ENCODE measurements around the gene FASTK. TPM values are rescaled to one million over a fixed set of nuclear protein-coding genes. Genes with fewer than 3 reads are reported as not detected.

The FASTK gene
- total RNA-seq, 1 experiment from 2014 or later: 86.4 TPM

DNA sequence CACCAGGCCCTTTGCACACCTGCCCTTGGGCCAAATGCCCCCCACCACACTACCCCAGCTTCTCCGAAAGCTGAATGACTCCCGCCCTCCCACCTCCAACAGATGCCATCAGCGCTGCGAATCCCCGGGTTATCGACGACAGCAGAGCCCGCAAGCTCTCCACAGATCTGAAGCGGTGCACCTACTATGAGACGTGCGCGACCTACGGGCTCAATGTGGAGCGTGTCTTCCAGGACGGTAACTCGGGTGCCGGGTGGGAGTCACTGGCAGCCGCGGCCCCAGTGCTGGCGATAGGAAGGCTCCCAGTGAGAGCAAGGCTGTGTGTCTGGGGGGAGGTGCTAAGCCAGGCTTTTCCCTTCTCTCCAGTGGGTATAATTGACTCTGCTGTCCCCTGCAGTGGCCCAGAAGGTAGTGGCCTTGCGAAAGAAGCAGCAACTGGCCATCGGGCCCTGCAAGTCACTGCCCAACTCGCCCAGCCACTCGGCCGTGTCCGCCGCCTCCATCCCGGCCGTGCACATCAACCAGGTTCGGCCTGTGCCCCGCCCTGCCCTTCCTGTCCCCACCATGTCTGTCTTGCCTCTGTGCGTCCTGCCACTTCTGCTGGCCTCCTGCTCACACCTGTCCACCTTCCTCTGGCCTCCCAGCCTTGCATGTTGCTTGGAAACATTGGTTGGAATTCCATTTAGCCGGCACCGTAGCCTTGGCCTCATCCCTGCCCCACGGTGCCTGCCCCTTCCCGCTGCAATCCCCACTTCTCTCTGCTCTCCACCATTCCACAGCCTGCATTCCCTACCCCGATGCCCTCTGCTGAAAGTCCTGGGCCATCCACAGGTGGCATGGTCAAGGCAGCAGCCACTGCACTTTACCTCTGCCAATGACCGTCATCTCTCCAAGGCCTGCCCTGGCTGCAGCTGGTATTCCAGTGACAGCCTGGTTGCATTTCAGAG lies 37.8 kb upstream of the FASTK start:
- H3K27me3 ChIP-seq (ENCODE audit: insufficient read depth, low read length): no peaks in the 10 kb centered on the region
- POLR2A ChIA-PET: interaction anchor here (0.5 kb wide), 1 partner anchor 22 kb away, joined by 4 read pairs; no protein-coding TSS in a partner anchor
- intact Hi-C loops (cut with micrococcal nuclease): no loop called here
- no peaks in the 10 kb centered on the region for H3K9me3 ChIP-seq (ENCODE audit: control insufficient read depth in 1 of 2, insufficient read depth in 1 of 2, low read depth in 1 of 2, low read length in 2 of 2)
- H2AFZ ChIP-seq (ENCODE audit: low read depth, low read length, poor library complexity, severe bottlenecking): no peak overlapping the region
- CTCF ChIA-PET: interaction anchor here (1.3 kb wide), 1 partner anchor 90 kb away, joined by 3 read pairs; the partner anchor contains the start of gene ABCB8
- no peaks in the 10 kb centered on the region for H3K9me2 ChIP-seq (ENCODE audit: insufficient read depth)
- ATAC-seq (no peak), DNase-seq (ENCODE audit: low read depth, low spot score) (no peak)
- H3K36me3 ChIP-seq (ENCODE audit: control insufficient read depth in 1 of 2, insufficient read depth in 2 of 2, low read length in 2 of 2): peaks cover 4 to 24% of the 10 kb centered on the region in 2 experiments; a peak in 3 of 4 replicates
- H3K79me2 ChIP-seq (ENCODE audit: insufficient read depth, low read length): peaks cover 40% of the 10 kb centered on the region
- TF ChIP-seq SRF (IDR thresholded peaks at IDR 0.05; ENCODE audit: low read depth): no peak
- TF ChIP-seq, protein P1, sequence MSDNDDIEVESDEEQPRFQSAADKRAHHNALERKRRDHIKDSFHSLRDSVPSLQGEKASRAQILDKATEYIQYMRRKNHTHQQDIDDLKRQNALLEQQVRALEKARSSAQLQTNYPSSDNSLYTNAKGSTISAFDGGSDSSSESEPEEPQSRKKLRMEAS (IDR thresholded peaks at IDR 0.05): no peak
- TF ChIP-seq POLR2AphosphoS5 (IDR thresholded peaks at IDR 0.05; ENCODE audit: low read depth, low read length): no peak
- no peak for TF ChIP-seq REST (IDR thresholded peaks at IDR 0.05; ENCODE audit: low read depth)
- no peak for TF ChIP-seq EZH2phosphoT487 (IDR thresholded peaks at IDR 0.05; ENCODE audit: borderline replicate concordance)
- no peak for TF ChIP-seq ZNF274 (IDR thresholded peaks at IDR 0.05; ENCODE audit: low read depth, low read length)
- no peak for TF ChIP-seq SP1 (IDR thresholded peaks at IDR 0.05; ENCODE audit: low read depth)
- H3K27ac ChIP-seq (ENCODE audit: low read depth, low read length): no peak overlapping the region
- BruUV-seq (replicated peaks): no TSS peak
- H3K4me2 ChIP-seq (ENCODE audit: low read length): no peak overlapping the region
- no peaks in the 10 kb centered on the region for H4K20me1 ChIP-seq (ENCODE audit: insufficient read depth)
- peaks cover 14 to 29% of the 10 kb centered on the region in 2 experiments for H3K4me1 ChIP-seq (ENCODE audit: control insufficient read depth in 1 of 2, insufficient read depth in 2 of 2, low read length in 2 of 2)
- no peak overlapping the region for H3K4me3 ChIP-seq (replicated peaks in 1 of 2; ENCODE audit: low read depth in 1 of 2, low read length in 2 of 2)
- RAD21 ChIA-PET (ENCODE audit: low non-redundant PET in 1 of 2, low total read pairs in 2 of 2, uncharacterized antibody in 2 of 2, unreplicated experiment in 2 of 2): no interaction called here
- no peak overlapping the region for H3K9ac ChIP-seq (ENCODE audit: low read length)

Measured in HCT116 (cell line).